SK-N-SH (cell line): ENCODE data around the gene MRFAP1.

Source experiments
- CTCF ChIP-seq: fragments of 200-600 bp; sonication (generic); IDR thresholded peaks from 2 replicates; pipeline ENCODE4 v1.6.1; 2017; ENCODE audit warnings: antibody characterized with exemption, mild to moderate bottlenecking, moderate library complexity
- EZH2phosphoT487 ChIP-seq: fragments of 200-600 bp; sonication (generic); IDR thresholded peaks from 2 replicates; pipeline ENCODE4 v1.6.1; 2017; ENCODE audit warnings: low read depth, mixed run types, mild to moderate bottlenecking, antibody characterized with exemption, moderate library complexity, borderline replicate concordance
- IRF3 ChIP-seq: fragments of 150-350 bp; IDR thresholded peaks from 2 replicates; pipeline ENCODE4 v1.6.1; 2016; ENCODE audit warnings: mild to moderate bottlenecking, low read depth, low read length
- MAX ChIP-seq: IDR thresholded peaks from 2 replicates; pipeline ENCODE4 v1.4.0; 2012; ENCODE audit warnings: low read depth
- NRF1 ChIP-seq: IDR thresholded peaks from 2 replicates; pipeline ENCODE4 v1.6.1; 2012; ENCODE audit warnings: low read depth, mild to moderate bottlenecking, low read length
- POLR2AphosphoS5 ChIP-seq: IDR thresholded peaks from 2 replicates; pipeline ENCODE4 v1.6.1; 2012; ENCODE audit warnings: low read depth, low read length
- SMC3 ChIP-seq: IDR thresholded peaks from 2 replicates; pipeline ENCODE4 v1.6.1; 2012; ENCODE audit warnings: low read depth, low read length, improper control_type of control experiment
- TCF12 ChIP-seq: IDR thresholded peaks from 2 replicates; pipeline ENCODE4 v1.4.0; 2012

GRCh38 chr4:6649216-6649615 lies 8.7 kb downstream of the MRFAP1 start:
- TF ChIP-seq NRF1 (no peak), CTCF (no peak), POLR2AphosphoS5 (no peak), MAX (no peak), TCF12 (no peak), SMC3 (no peak), EZH2phosphoT487 (no peak), IRF3 (no peak)
